LNCaP clone FGC (cell line): ENCODE measurements around the gene CISD3.

Experiments used
- DNase-seq: peaks from one replicate; pipeline ENCODE4 v3.0.0-alpha.2; 2011; ENCODE audit warnings: low read depth
- H3K4me3 ChIP-seq: 2 replicates; pipeline ENCODE4 v1.5.1; 2011; ENCODE audit warnings: mild to moderate bottlenecking, low read depth, low read length, control low read depth
- CTCF ChIP-seq: IDR thresholded peaks from 2 replicates; pipeline ENCODE4 v1.5.1; 2012; ENCODE audit warnings: mild to moderate bottlenecking; ENCODE audit not compliant: control insufficient read depth, insufficient read depth; ENCODE audit errors: extremely low read depth

CISD3 gene

GRCh38 chr17:38693700-38694329 lies 36.3 kb upstream of the CISD3 start:
- no peak overlapping the region for H3K4me3 ChIP-seq
- TF ChIP-seq CTCF: no peak
- DNase-seq: peak; percentile 82

- no peak overlapping the region for H3K4me3 ChIP-seq
- no peak for TF ChIP-seq CTCF
- DNase-seq: no peak
Observed at GRCh38 chr17:38697061-38697820, 32.9 kb upstream of the CISD3 start.

GRCh38 chr17:38698760-38699159 lies 31.4 kb upstream of the CISD3 start:
- DNase-seq: no peak
- TF ChIP-seq CTCF: no peak
- H3K4me3 ChIP-seq: no peak overlapping the region

GRCh38 chr17:38701504-38702165 lies 28.5 kb upstream of the CISD3 start:
- TF ChIP-seq CTCF: no peak
- H3K4me3 ChIP-seq: peak overlapping the region; percentile 59
- no peak for DNase-seq

GRCh38 chr17:38702166-38702915 lies 27.8 kb upstream of the CISD3 start:
- H3K4me3 ChIP-seq: peak overlapping the region; percentile 59
- no peak for TF ChIP-seq CTCF
- peak; percentile 46 for DNase-seq

- peak overlapping the region; percentile 84 for H3K4me3 ChIP-seq
- DNase-seq: no peak
Observed at GRCh38 chr17:38702916-38703741, 27.0 kb upstream of the CISD3 start.

More at GRCh38 chr17:38702916-38703741, 27.0 kb upstream of the CISD3 start:
- no peak for TF ChIP-seq CTCF
